IMR-90 (cell line): Measurements from ENCODE around the gene TIPARP. TPM values are rescaled to one million over a fixed set of nuclear protein-coding genes. Genes with fewer than 3 reads are reported as not detected.
A peak's percentile ranks its signal among the peaks of the same experiment; 100 is the strongest.

Experiments
- ATAC-seq: fragments of 200-7000 bp; cut with Tn5 transposase; 2 replicates; pipeline ENCODE4 v1.9.1; 2020; ENCODE audit warnings: low read depth, mild to moderate bottlenecking, moderate library complexity
- BruUV-seq: library from RNA; stranded (reverse); fragments of 400-500 nt; replicated peaks from 2 replicates; lab custom pipeline; 2021; lab: Mats Ljungman, UMichigan
- CTCF ChIA-PET: fragments of 300-600 bp; formaldehyde crosslinking; extraction: SDS; loops from one replicate; lab custom pipeline; 2021; ENCODE audit warnings: antibody characterized with exemption; lab: Yijun Ruan, JAX
- POLR2A ChIA-PET: fragments of 300-600 bp; sonication (Branson Sonifier 250); formaldehyde crosslinking; loops from one replicate; lab custom pipeline; 2022; ENCODE audit warnings: antibody characterized with exemption; ENCODE audit not compliant: unreplicated experiment; lab: Charles Lee
- DNase-seq: peaks from one replicate; pipeline ENCODE4 v3.0.0; 2013
- H2AFZ ChIP-seq: replicated peaks from 2 replicates; pipeline ENCODE3; 2013; ENCODE audit warnings: low read length, mild to moderate bottlenecking; ENCODE audit not compliant: poor library complexity
- H2AK5ac ChIP-seq: 2 replicates; pipeline ENCODE4 v1.6.1; 2013; ENCODE audit warnings: low read depth, low read length, inconsistent platforms
- H2AK9ac ChIP-seq: replicated peaks from 2 replicates; pipeline ENCODE3; 2013; ENCODE audit warnings: mild to moderate bottlenecking, low read depth, low read length, moderate library complexity; ENCODE audit not compliant: poor library complexity
- H2BK120ac ChIP-seq: 2 replicates; pipeline ENCODE4 v1.6.1; 2013; ENCODE audit warnings: low read depth, low read length, inconsistent platforms
- H2BK15ac ChIP-seq: 3 replicates; pipeline ENCODE4 v1.6.1; 2013; ENCODE audit warnings: low read depth, low read length, inconsistent platforms
- H2BK20ac ChIP-seq: 2 replicates; pipeline ENCODE4 v1.6.1; 2013; ENCODE audit warnings: low read depth, mild to moderate bottlenecking, inconsistent platforms, low read length, moderate library complexity
- H2BK5ac ChIP-seq: 2 replicates; pipeline ENCODE4 v1.6.1; 2013; ENCODE audit warnings: mild to moderate bottlenecking, low read depth, low read length, inconsistent platforms; ENCODE audit not compliant: poor library complexity, severe bottlenecking
- H3K14ac ChIP-seq: replicated peaks from 2 replicates; pipeline ENCODE4 v1.6.1; 2013; ENCODE audit warnings: low read depth, low read length, inconsistent platforms
- H3K18ac ChIP-seq: 2 replicates; pipeline ENCODE4 v1.6.1; 2013; ENCODE audit warnings: low read depth, low read length, control low read depth
- H3K23ac ChIP-seq: 2 replicates; pipeline ENCODE4 v1.6.1; 2013; ENCODE audit warnings: low read depth, low read length, inconsistent platforms
- H3K27ac ChIP-seq: 2 replicates; pipeline ENCODE4 v1.5.1; 2013; ENCODE audit warnings: mild to moderate bottlenecking, control low read depth, low read length; ENCODE audit not compliant: insufficient read depth
- H3K27me3 ChIP-seq: 2 replicates; pipeline ENCODE4 v1.6.1; 2013; ENCODE audit warnings: low read length; ENCODE audit not compliant: control insufficient read depth, insufficient read depth
- H3K36me3 ChIP-seq: 2 replicates; pipeline ENCODE4 v1.6.1; 2013; ENCODE audit warnings: low read length, mixed read lengths; ENCODE audit not compliant: control insufficient read depth, insufficient read depth
- H3K4ac ChIP-seq: 2 replicates; pipeline ENCODE4 v1.6.1; 2013; ENCODE audit warnings: low read depth, low read length, inconsistent platforms
- H3K4me1 ChIP-seq: 2 replicates; pipeline ENCODE4 v1.6.1; 2013; ENCODE audit warnings: low read length, mixed read lengths; ENCODE audit not compliant: control insufficient read depth, insufficient read depth
- H3K4me2 ChIP-seq: 2 replicates; pipeline ENCODE4 v1.6.1; 2013; ENCODE audit warnings: low read depth, mild to moderate bottlenecking, control low read depth, low read length, moderate library complexity
- H3K4me3 ChIP-seq: 2 replicates; pipeline ENCODE4 v1.5.1; 2013; ENCODE audit warnings: low read depth, mild to moderate bottlenecking, control low read depth, low read length, moderate library complexity; ENCODE audit not compliant: insufficient read depth
- H3K56ac ChIP-seq: 2 replicates; pipeline ENCODE4 v1.6.1; 2013; ENCODE audit warnings: low read length, inconsistent platforms; ENCODE audit not compliant: insufficient read depth; ENCODE audit errors: extremely low read depth
- H3K79me1 ChIP-seq, 2 experiments: 2 replicates each; pipeline ENCODE4 v1.6.1; 2013; ENCODE audit warnings: low read length in 2 of 2, inconsistent platforms in 1 of 2, low read depth in 1 of 2
- H3K9ac ChIP-seq: 2 replicates; pipeline ENCODE4 v1.6.1; 2013; ENCODE audit warnings: low read depth, low read length, control low read depth
- H3K9me1 ChIP-seq: 2 replicates; pipeline ENCODE4 v1.6.1; 2013; ENCODE audit warnings: low read length, inconsistent platforms; ENCODE audit not compliant: insufficient read depth
- H3K9me3 ChIP-seq: 2 replicates; pipeline ENCODE4 v1.6.1; 2013; ENCODE audit warnings: low read length; ENCODE audit not compliant: control insufficient read depth, insufficient read depth
- H4K20me1 ChIP-seq: 2 replicates; pipeline ENCODE4 v1.6.1; 2013; ENCODE audit warnings: low read length, inconsistent platforms; ENCODE audit not compliant: insufficient read depth
- H4K5ac ChIP-seq: 2 replicates; pipeline ENCODE4 v1.6.1; 2013; ENCODE audit warnings: mild to moderate bottlenecking, low read depth, low read length, control low read depth
- H4K8ac ChIP-seq, 2 experiments: 2 replicates each; pipeline ENCODE4 v1.6.1; 2013; ENCODE audit warnings: low read depth in 2 of 2, low read length in 2 of 2, control low read depth in 1 of 2, inconsistent platforms in 1 of 2
- H4K91ac ChIP-seq: 2 replicates; pipeline ENCODE4 v1.6.1; 2013; ENCODE audit warnings: low read depth, low read length, inconsistent platforms; ENCODE audit not compliant: insufficient read depth
- CEBPB ChIP-seq: IDR thresholded peaks from 2 replicates; pipeline ENCODE4 v1.6.1; 2012; ENCODE audit warnings: low read depth, low read length, improper control_type of control experiment
- MAFK ChIP-seq: IDR thresholded peaks from 2 replicates; pipeline ENCODE4 v1.6.1; 2012; ENCODE audit warnings: low read depth, low read length, improper control_type of control experiment
- NFE2L2 ChIP-seq: fragments of 150-350 bp; IDR thresholded peaks from 2 replicates; pipeline ENCODE4 v1.6.1; 2016; ENCODE audit warnings: low read depth, mild to moderate bottlenecking, low read length
- POLR2A ChIP-seq: IDR thresholded peaks from 2 replicates; pipeline ENCODE4 v1.6.1; 2012; ENCODE audit warnings: mild to moderate bottlenecking, low read depth, low read length
- WGBS, 2 experiments: methylation state at CpG; one replicate each; pipeline versions ENCODE4 v1.1.5 to v1.1.7; 2013; ENCODE audit warnings: missing lambda C conversion rate in 2 of 2; ENCODE audit not compliant: insufficient read length in 1 of 2; ENCODE audit errors: extremely low coverage in 2 of 2; 5-methylcytosine and 5-hydroxymethylcytosine counted together
- dilution Hi-C: fragments of 300-500 bp; cut with HindIII; formaldehyde crosslinking; loops from one replicate; pipeline ENCODE4 v1.14.3; 2018; ENCODE audit warnings: low sequenced_read_pairs; ENCODE audit not compliant: unreplicated experiment
- in situ Hi-C: fragments of 300-500 bp; cut with MboI; formaldehyde crosslinking; loops from 3 replicates; pipeline ENCODE4 v1.14.3; 2019; ENCODE audit warnings: low sequenced_read_pairs, inconsistent platforms, mixed read lengths
- intact Hi-C: fragments of 100-400 bp; cut with micrococcal nuclease; formaldehyde crosslinking; loops from 2 replicates; pipeline ENCODE4 v1.10.0; 2022
- polyA plus RNA-seq, 3 experiments: library from polyadenylated mRNA; depleted of rRNA; stranded (reverse); fragments of >200 nt; gene quantifications; 2 replicates each; pipeline ENCODE4 v1.2.3, GENCODE V29; 2012; ENCODE audit warnings: low replicate concordance in 1 of 3
- total RNA-seq: library from RNA; depleted of rRNA; stranded (reverse); fragments of >200 nt; gene quantifications from 2 replicates; pipeline ENCODE4 v1.2.3, GENCODE V29; 2012

Gene TIPARP
- total and polyA plus RNA-seq, 2 of the 4 experiments (the other 2 are of a cell fraction) = 12.6 to 70.8 TPM

GRCh38 chr3:156721687-156722618, 47.6 kb downstream of the TIPARP start:
- Histone ChIP-seq H2AK9ac (no peak overlapping the region), H3K9ac (no peak overlapping the region), H2BK5ac (no peak overlapping the region), H2AFZ (no peak overlapping the region), H3K4me2 (no peak overlapping the region), H3K36me3 (no peaks in the 10 kb centered on the region; the same call in 1 of the 2 replicates), H3K27me3 (no peaks in the 10 kb centered on the region), H3K9me1 (peaks cover 4% of the 10 kb centered on the region; the same call in 1 of the 2 replicates), H3K4me1 (peaks cover 3% of the 10 kb centered on the region; the same call in 1 of the 2 replicates), H2AK5ac (no peak overlapping the region), H3K4me3 (no peak overlapping the region), H3K79me1 (peaks cover 4 to 17% of the 10 kb centered on the region in 2 experiments), H3K23ac (no peak overlapping the region), H4K91ac (no peak overlapping the region), H2BK120ac (no peak overlapping the region), H3K9me3 (no peaks in the 10 kb centered on the region), H2BK15ac (no peak overlapping the region), H3K18ac (no peak overlapping the region), H3K56ac (no peak overlapping the region), H3K4ac (no peak overlapping the region), H3K27ac (no peak overlapping the region), H4K20me1 (no peaks in the 10 kb centered on the region), H2BK20ac (0 out of 2 replicates have a peak overlapping the region, but pooled peaks have one; percentile 9), H3K14ac (peak overlapping the region; percentile 52; the same call in 1 of the 2 replicates), H4K5ac (no peak overlapping the region), H4K8ac (no peak overlapping the region)
- no CpG with 5 or more reads among the region's 2 CpGs for WGBS, 2 experiments
- DNase-seq (no peak), ATAC-seq (no peak)
- ChIA-PET POLR2A (no interaction called here), CTCF (interaction anchor here (0.6 to 1.4 kb wide), 2 partner anchors 239 to 367 kb away, joined by 3 read pairs; no protein-coding TSS in a partner anchor)
- intact Hi-C loops = no loop called here
- TF ChIP-seq CEBPB (no peak), MAFK (peak; percentile 71), POLR2A (no peak), NFE2L2 (peak; percentile 48; the same call in 1 of the 2 replicates)
- BruUV-seq = no TSS peak
- dilution Hi-C loops = no loop called here
- in situ Hi-C loops = no loop called here
